Measurements from ENCODE around the gene CAMSAP1. TPM values are rescaled to one million over a fixed set of nuclear protein-coding genes. Genes with fewer than 3 reads are reported as not detected.
"Not testable (repeated sequence)": the region's sequence is repeated elsewhere in the genome, so short reads cannot be mapped to it uniquely, and the experiment has no call there.

The CAMSAP1 gene
- total RNA-seq, 5 donors from 2014 or later (not counting 1 experiment from before 2014, with no cell fraction given) = 25.6 to 38.7 (median 35.6) TPM

- Histone ChIP-seq H3K27me3 (replicated peaks in 1 of 2; ENCODE audit: control insufficient read depth in 2 of 2, extremely low read depth in 1 of 2, insufficient read depth in 2 of 2, low read length in 1 of 2) (no peaks in the 10 kb centered on the region), H3K9me3 (peaks cover 3% of the 10 kb centered on the region), H3K36me3 (ENCODE audit: control insufficient read depth in 2 of 2, extremely low read depth in 1 of 2, insufficient read depth in 1 of 2, low read length in 1 of 2) (no peaks in the 10 kb centered on the region), H3K4me1 (ENCODE audit: control insufficient read depth in 1 of 2, extremely low read depth in 1 of 2, insufficient read depth in 2 of 2, low read length in 2 of 2) (peaks cover 0 to 14% of the 10 kb centered on the region in 2 experiments), H3K27ac (ENCODE audit: low read length) (no peak overlapping the region), H3K4me3 (ENCODE audit: control insufficient read depth in 1 of 2, extremely low read depth in 1 of 2, low read length in 1 of 2) (no peak overlapping the region)
- DNase-seq (no peak), ATAC-seq (replicated peaks in 1 of 4) (no peak)
- H3K9me3 Mint-ChIP-seq = peaks cover 5 to 17% (median 16%) of the 10 kb centered on the region in 3 donors
- H3K27ac Mint-ChIP-seq = no peak overlapping the region
- POLR2A ChIA-PET = interaction anchor here in 1 of 2 donors (0.5 kb wide), 2 partner anchors 9 to 1449 kb away, joined by 3 to 6 read pairs; no protein-coding TSS in a partner anchor
- H3K27me3 Mint-ChIP-seq = no peaks in the 10 kb centered on the region
- H3K36me3 Mint-ChIP-seq = peaks cover 8% of the 10 kb centered on the region
- 94% methylated on average over 12 of the region's 14 CpGs for WGBS (ENCODE audit: insufficient coverage)
- CTCF ChIA-PET = no interaction called here
- H3K4me3 Mint-ChIP-seq = no peak overlapping the region
- peaks cover 0 to 12% (median 2%) of the 10 kb centered on the region in 3 donors for H3K4me1 Mint-ChIP-seq
Observed at GRCh38 chr9:135921749-135922310, 14.5 kb upstream of the CAMSAP1 start.

- no peak overlapping the region for H3K4me3 ChIP-seq (ENCODE audit: control insufficient read depth in 1 of 2, extremely low read depth in 1 of 2, low read length in 1 of 2)
- peaks cover 4% of the 10 kb centered on the region for H3K9me3 ChIP-seq
- 89% methylated on average over 17 of the region's 24 CpGs for WGBS (ENCODE audit: insufficient coverage)
- H3K27me3 ChIP-seq (replicated peaks in 1 of 2; ENCODE audit: control insufficient read depth in 2 of 2, extremely low read depth in 1 of 2, insufficient read depth in 2 of 2, low read length in 1 of 2) = no peaks in the 10 kb centered on the region
- Mint-ChIP-seq H3K4me1 (peaks cover 0 to 12% (median 2%) of the 10 kb centered on the region in 3 donors), H3K27me3 (no peaks in the 10 kb centered on the region), H3K4me3 (no peak overlapping the region), H3K36me3 (peaks cover 13% of the 10 kb centered on the region), H3K27ac (no peak overlapping the region), H3K9me3 (peaks cover 10 to 22% (median 20%) of the 10 kb centered on the region in 3 donors)
- DNase-seq = no peak
- H3K27ac ChIP-seq (ENCODE audit: low read length) = no peak overlapping the region
- CTCF ChIA-PET = no interaction called here
- ATAC-seq (replicated peaks in 1 of 4) = no peak
- no peaks in the 10 kb centered on the region for H3K36me3 ChIP-seq (ENCODE audit: control insufficient read depth in 2 of 2, extremely low read depth in 1 of 2, insufficient read depth in 1 of 2, low read length in 1 of 2)
- POLR2A ChIA-PET = interaction anchor here in 1 of 2 donors (0.5 kb wide), 1 partner anchor 8 kb away, joined by 3 read pairs; no protein-coding TSS in a partner anchor
- peaks cover 0 to 10% of the 10 kb centered on the region in 2 experiments for H3K4me1 ChIP-seq (ENCODE audit: control insufficient read depth in 1 of 2, extremely low read depth in 1 of 2, insufficient read depth in 2 of 2, low read length in 2 of 2)
Observed at GRCh38 chr9:135920973-135921585, 13.7 kb upstream of the CAMSAP1 start.

- ATAC-seq (replicated peaks in 1 of 4) = no peak
- DNase-seq = no peak
- Histone ChIP-seq H3K27me3 (replicated peaks in 1 of 2; ENCODE audit: control insufficient read depth in 2 of 2, extremely low read depth in 1 of 2, insufficient read depth in 2 of 2, low read length in 1 of 2) (no peaks in the 10 kb centered on the region), H3K27ac (ENCODE audit: low read length) (no peak overlapping the region), H3K4me1 (ENCODE audit: control insufficient read depth in 1 of 2, extremely low read depth in 1 of 2, insufficient read depth in 2 of 2, low read length in 2 of 2) (peaks cover 0 to 5% of the 10 kb centered on the region in 2 experiments), H3K4me3 (ENCODE audit: control insufficient read depth in 1 of 2, extremely low read depth in 1 of 2, low read length in 1 of 2) (no peak overlapping the region), H3K9me3 (peaks cover 6% of the 10 kb centered on the region), H3K36me3 (ENCODE audit: control insufficient read depth in 2 of 2, extremely low read depth in 1 of 2, insufficient read depth in 1 of 2, low read length in 1 of 2) (no peaks in the 10 kb centered on the region)
- Mint-ChIP-seq H3K9me3 (peaks cover 10 to 29% (median 27%) of the 10 kb centered on the region in 3 donors), H3K4me1 (peaks cover 0 to 9% (median 0%) of the 10 kb centered on the region in 3 donors), H3K27ac (no peak overlapping the region), H3K36me3 (peaks cover 20% of the 10 kb centered on the region), H3K4me3 (no peak overlapping the region), H3K27me3 (no peaks in the 10 kb centered on the region)
- POLR2A ChIA-PET = no interaction called here
- CTCF ChIA-PET = no interaction called here
- 96% methylated on average over 11 of the region's 15 CpGs for WGBS (ENCODE audit: insufficient coverage)
Observed at GRCh38 chr9:135920256-135920930, 13.0 kb upstream of the CAMSAP1 start.

GRCh38 chr9:135919318-135919890 lies 12.1 kb upstream of the CAMSAP1 start:
- ChIA-PET POLR2A (no interaction called here), CTCF (no interaction called here)
- Histone ChIP-seq H3K4me3 (ENCODE audit: control insufficient read depth in 1 of 2, extremely low read depth in 1 of 2, low read length in 1 of 2) (no peak overlapping the region), H3K4me1 (ENCODE audit: control insufficient read depth in 1 of 2, extremely low read depth in 1 of 2, insufficient read depth in 2 of 2, low read length in 2 of 2) (no peaks in the 10 kb centered on the region), H3K27me3 (replicated peaks in 1 of 2; ENCODE audit: control insufficient read depth in 2 of 2, extremely low read depth in 1 of 2, insufficient read depth in 2 of 2, low read length in 1 of 2) (no peaks in the 10 kb centered on the region), H3K9me3 (peaks cover 13% of the 10 kb centered on the region), H3K27ac (ENCODE audit: low read length) (no peak overlapping the region), H3K36me3 (ENCODE audit: control insufficient read depth in 2 of 2, extremely low read depth in 1 of 2, insufficient read depth in 1 of 2, low read length in 1 of 2) (peaks cover 7 to 8% of the 10 kb centered on the region in 2 donors)
- no peak overlapping the region for H3K27ac Mint-ChIP-seq
- DNase-seq (no peak), ATAC-seq (replicated peaks in 1 of 4) (peak in 1 of 4 experiments; percentile 41)
- peaks cover 10 to 39% (median 30%) of the 10 kb centered on the region in 3 donors for H3K9me3 Mint-ChIP-seq
- peaks cover 30% of the 10 kb centered on the region for H3K36me3 Mint-ChIP-seq
- 96% methylated on average over 9 of the region's 11 CpGs for WGBS (ENCODE audit: insufficient coverage)
- H3K27me3 Mint-ChIP-seq = no peaks in the 10 kb centered on the region
- no peak overlapping the region for H3K4me3 Mint-ChIP-seq
- H3K4me1 Mint-ChIP-seq = peaks cover 0 to 2% (median 0%) of the 10 kb centered on the region in 3 donors

GRCh38 chr9:135916227-135916626 lies 8.9 kb upstream of the CAMSAP1 start:
- DNase-seq; H3K27ac Mint-ChIP-seq; CTCF ChIA-PET; POLR2A ChIA-PET; H3K4me1 ChIP-seq (ENCODE audit: control insufficient read depth in 1 of 2, extremely low read depth in 1 of 2, insufficient read depth in 2 of 2, low read length in 2 of 2); H3K4me3 ChIP-seq (ENCODE audit: control insufficient read depth in 1 of 2, extremely low read depth in 1 of 2, low read length in 1 of 2); H3K27me3 ChIP-seq (replicated peaks in 1 of 2; ENCODE audit: control insufficient read depth in 2 of 2, extremely low read depth in 1 of 2, insufficient read depth in 2 of 2, low read length in 1 of 2); H3K27ac ChIP-seq (ENCODE audit: low read length); H3K27me3 Mint-ChIP-seq; H3K4me1 Mint-ChIP-seq; H3K4me3 Mint-ChIP-seq; ATAC-seq (replicated peaks in 1 of 4): not testable (repeated sequence)
- Mint-ChIP-seq H3K9me3 (peaks cover 10 to 48% (median 35%) of the 10 kb centered on the region in 3 donors), H3K36me3 (peaks cover 55% of the 10 kb centered on the region)
- Histone ChIP-seq H3K36me3 (ENCODE audit: control insufficient read depth in 2 of 2, extremely low read depth in 1 of 2, insufficient read depth in 1 of 2, low read length in 1 of 2) (peaks cover 22 to 24% of the 10 kb centered on the region in 2 donors), H3K9me3 (peaks cover 13% of the 10 kb centered on the region)
- 94% methylated on average over 11 of the region's 12 CpGs for WGBS (ENCODE audit: insufficient coverage)

- Histone ChIP-seq H3K4me3 (ENCODE audit: control insufficient read depth in 1 of 2, extremely low read depth in 1 of 2, low read length in 1 of 2) (peak overlapping the region in 1 of 2 donors; percentile 47), H3K9me3 (peaks cover 13% of the 10 kb centered on the region), H3K27me3 (replicated peaks in 1 of 2; ENCODE audit: control insufficient read depth in 2 of 2, extremely low read depth in 1 of 2, insufficient read depth in 2 of 2, low read length in 1 of 2) (no peaks in the 10 kb centered on the region), H3K36me3 (ENCODE audit: control insufficient read depth in 2 of 2, extremely low read depth in 1 of 2, insufficient read depth in 1 of 2, low read length in 1 of 2) (peaks cover 28 to 29% of the 10 kb centered on the region in 2 donors), H3K27ac (ENCODE audit: low read length) (no peak overlapping the region), H3K4me1 (ENCODE audit: control insufficient read depth in 1 of 2, extremely low read depth in 1 of 2, insufficient read depth in 2 of 2, low read length in 2 of 2) (peaks cover 0 to 3% of the 10 kb centered on the region in 2 experiments)
- ATAC-seq (replicated peaks in 1 of 4) = no peak
- Mint-ChIP-seq H3K4me3 (no peak overlapping the region), H3K4me1 (peaks cover 9 to 20% (median 19%) of the 10 kb centered on the region in 3 donors), H3K27ac (no peak overlapping the region), H3K9me3 (peaks cover 10 to 51% (median 35%) of the 10 kb centered on the region in 3 donors), H3K27me3 (no peaks in the 10 kb centered on the region), H3K36me3 (peaks cover 67% of the 10 kb centered on the region)
- POLR2A ChIA-PET = no interaction called here
- DNase-seq = no peak
- WGBS (ENCODE audit: insufficient coverage) = no CpG with 5 or more reads among the region's 1 CpG
- CTCF ChIA-PET = no interaction called here
Observed at GRCh38 chr9:135914921-135915320, 7.6 kb upstream of the CAMSAP1 start.
